A549 (cell line): ENCODE measurements around the gene DFFB.

Source experiments
- CHD4 ChIP-seq: fragments of 200-600 bp; sonication (generic); IDR thresholded peaks from 2 replicates; pipeline ENCODE4 v1.6.1; 2016; ENCODE audit warnings: antibody characterized with exemption, mild to moderate bottlenecking, borderline replicate concordance
- CTCF ChIP-seq: fragments of >200 bp; sonication (Bioruptor Twin); formaldehyde crosslinking; IDR thresholded peaks from 3 replicates; pipeline ENCODE4 v1.5.1; 2016
- EHMT2 ChIP-seq: fragments of 200-600 bp; sonication (generic); IDR thresholded peaks from 2 replicates; pipeline ENCODE4 v1.6.1; 2016; ENCODE audit warnings: antibody characterized with exemption, low read depth, mild to moderate bottlenecking, moderate library complexity
- ESRRA ChIP-seq: fragments of 150-350 bp; IDR thresholded peaks from 2 replicates; pipeline ENCODE4 v1.6.1; 2014; ENCODE audit warnings: mild to moderate bottlenecking, low read length, borderline replicate concordance
- KDM5A ChIP-seq: fragments of 200-600 bp; sonication (generic); IDR thresholded peaks from 2 replicates; pipeline ENCODE4 v1.6.1; 2016; ENCODE audit warnings: antibody characterized with exemption, mild to moderate bottlenecking
- MAFK ChIP-seq: fragments of 450-650 bp; IDR thresholded peaks from 2 replicates; pipeline ENCODE4 v1.6.1; 2014; ENCODE audit not compliant: partially characterized antibody
- MAX ChIP-seq: IDR thresholded peaks from 2 replicates; pipeline ENCODE4 v1.6.1; 2012
- PHF8 ChIP-seq: fragments of 200-600 bp; sonication (generic); IDR thresholded peaks from 2 replicates; pipeline ENCODE4 v1.6.1; 2016; ENCODE audit warnings: low read depth, mild to moderate bottlenecking, antibody characterized with exemption, moderate library complexity, borderline replicate concordance
- POLR2A ChIP-seq: IDR thresholded peaks from 2 replicates; pipeline ENCODE4 v1.6.1; 2012; ENCODE audit warnings: mild to moderate bottlenecking, low read length
- RCOR1 ChIP-seq: fragments of 150-350 bp; IDR thresholded peaks from 2 replicates; pipeline ENCODE4 v1.6.1; 2014; ENCODE audit warnings: antibody characterized with exemption, low read length, low read depth
- ZFP36 ChIP-seq: fragments of 450-650 bp; IDR thresholded peaks from 2 replicates; pipeline ENCODE4 v1.6.1; 2014; ENCODE audit warnings: borderline replicate concordance; ENCODE audit not compliant: partially characterized antibody

- TF ChIP-seq POLR2A (no peak), RCOR1 (no peak), MAFK (no peak), ZFP36 (no peak), CTCF (no peak), KDM5A (no peak), CHD4 (no peak), MAX (no peak), ESRRA (no peak), EHMT2 (no peak), PHF8 (no peak)
These were observed 65.0 kb downstream of the DFFB start for GRCh38 chr1:3922201-3922725.
